Stomach (tissue), 9 donors: Measurements from ENCODE around the gene TRIM62. TPM values are rescaled to one million over a fixed set of nuclear protein-coding genes. Genes with fewer than 3 reads are reported as not detected.

Experiments
- DNase-seq, 2 donors: peaks; one replicate each; pipeline versions ENCODE4 v3.0.0 to v3.0.0-alpha.2; 2013 to 2019
- H3K27ac ChIP-seq, 5 donors: fragments of 200-600 bp in 4 of 5; sonication (generic) in 4 of 5; one replicate each; pipeline ENCODE4 v1.5.1; 2013 to 2019; ENCODE audit warnings: mild to moderate bottlenecking in 1 of 5, moderate library complexity in 1 of 5
- H3K27me3 ChIP-seq, 3 donors: fragments of 200-600 bp; sonication (generic); one replicate each; pipeline ENCODE4 v1.5.1; 2017 to 2019; ENCODE audit warnings: mixed run types in 1 of 3
- H3K36me3 ChIP-seq, 4 donors: fragments of 200-600 bp; sonication (generic); 1 replicate in 3 of 4; 2 replicates in 1 of 4; pipeline ENCODE4 v1.5.1; 2016 to 2019
- H3K4me1 ChIP-seq, 4 donors: fragments of 200-600 bp; sonication (generic); one replicate each; pipeline ENCODE4 v1.5.1; 2016 to 2019
- H3K4me3 ChIP-seq, 4 donors: fragments of 200-600 bp; sonication (generic) in 3 of 4; one replicate each; pipeline ENCODE4 v1.5.1; 2016 to 2019; ENCODE audit warnings: mild to moderate bottlenecking in 1 of 4
- H3K9me3 ChIP-seq, 4 donors: fragments of 200-600 bp; sonication (generic); one replicate each; pipeline ENCODE4 v1.5.1; 2016 to 2019
- CTCF ChIP-seq, 7 experiments: fragments of 450-650 bp in 4 of 7; fragments of 200-600 bp in 3 of 7; sonication (generic) in 3 of 7; IDR thresholded peaks; one replicate each; pipeline ENCODE4 v1.5.1; 2016 to 2019; ENCODE audit warnings: antibody characterized with exemption in 7 of 7, control low read depth in 2 of 7, mild to moderate bottlenecking in 1 of 7
- EP300 ChIP-seq: sonication (generic); formaldehyde crosslinking; IDR thresholded peaks from one replicate; pipeline ENCODE4 v1.6.1; 2017; ENCODE audit warnings: antibody characterized with exemption
- POLR2A ChIP-seq, 4 donors: fragments of 450-650 bp; IDR thresholded peaks; one replicate each; pipeline ENCODE4 v1.6.1; 2016; ENCODE audit warnings: antibody characterized with exemption in 4 of 4, control low read depth in 2 of 4, mild to moderate bottlenecking in 1 of 4, moderate library complexity in 1 of 4
- POLR2AphosphoS5 ChIP-seq, 3 donors: sonication (generic); formaldehyde crosslinking; IDR thresholded peaks; one replicate each; pipeline ENCODE4 v1.6.1; 2016; ENCODE audit warnings: antibody characterized with exemption in 3 of 3
- WGBS, 5 donors: extraction: QIAGEN DNeasy Blood & Tissue Kit in 3 of 5; methylation state at CpG; one replicate each; pipeline versions ENCODE4 v1.1.5 to v1.1.7; 2013 to 2018; 5-methylcytosine and 5-hydroxymethylcytosine counted together
- intact Hi-C: fragments of 100-400 bp; cut with DNase I; formaldehyde crosslinking; loops from one replicate; pipeline ENCODE4 v1.15.1; 2023; ENCODE audit warnings: low total_unique reads
- polyA plus RNA-seq, 3 donors: library from polyadenylated mRNA; stranded (reverse); fragments of 200-250 nt; gene quantifications; one replicate each; pipeline ENCODE4 v1.2.3, GENCODE V29; 2013
- total RNA-seq, 5 donors: library from RNA; depleted of rRNA; stranded (reverse); fragments of >200 nt; gene quantifications; one replicate each; pipeline versions ENCODE4 v1.1.0 to v1.2.3, GENCODE V29; 2014 to 2016
- donor health status: healthy with polysubstance abuse.
- donor health status: Bipolar disorder and iron deficiency.
- donor health status: healthy.

The TRIM62 gene
- total and polyA plus RNA-seq, 8 donors: 0.76 to 18.1 (median 3.1) TPM

- no peak for TF ChIP-seq CTCF (IDR thresholded peaks at IDR 0.05)
- no peak for TF ChIP-seq POLR2AphosphoS5 (IDR thresholded peaks at IDR 0.05)
- TF ChIP-seq POLR2A (IDR thresholded peaks at IDR 0.05): no peak
- TF ChIP-seq EP300: no peak
- WGBS, 5 donors: 77 to 87% (median 85%) methylated on average over 2 of the region's 2 CpGs
- Histone ChIP-seq H3K27ac (no peak overlapping the region), H3K4me1 (peaks cover 7 to 31% (median 16%) of the 10 kb centered on the region in 4 donors), H3K27me3 (no peaks in the 10 kb centered on the region), H3K9me3 (peaks cover 0 to 16% (median 0%) of the 10 kb centered on the region in 4 donors), H3K4me3 (no peak overlapping the region), H3K36me3 (no peaks in the 10 kb centered on the region)
- intact Hi-C loops: no loop called here
- DNase-seq: no peak
Measured at GRCh38 chr1:33224166-33224707, 42.4 kb upstream of the TRIM62 start.

GRCh38 chr1:33222381-33222780, 40.5 kb upstream of the TRIM62 start:
- DNase-seq: no peak
- Histone ChIP-seq H3K9me3 (peaks cover 0 to 16% (median 0%) of the 10 kb centered on the region in 4 donors), H3K27me3 (no peaks in the 10 kb centered on the region), H3K36me3 (no peaks in the 10 kb centered on the region), H3K4me1 (peaks cover 7 to 26% (median 16%) of the 10 kb centered on the region in 4 donors), H3K4me3 (no peak overlapping the region), H3K27ac (no peak overlapping the region)
- intact Hi-C loops: no loop called here
- WGBS, 5 donors: 83 to 100% (median 87%) methylated on average over 1 of the region's 1 CpG
- TF ChIP-seq CTCF (IDR thresholded peaks at IDR 0.05) (no peak), POLR2AphosphoS5 (IDR thresholded peaks at IDR 0.05) (no peak), EP300 (no peak), POLR2A (IDR thresholded peaks at IDR 0.05) (no peak)

GRCh38 chr1:33221385-33221758, 39.5 kb upstream of the TRIM62 start:
- intact Hi-C loops: no loop called here
- WGBS, 5 donors: 31 to 52% (median 42%) methylated on average over 2 of the region's 2 CpGs
- no peak overlapping the region for H3K4me3 ChIP-seq
- H3K9me3 ChIP-seq: peaks cover 0 to 16% (median 0%) of the 10 kb centered on the region in 4 donors
- H3K4me1 ChIP-seq: peaks cover 7 to 26% (median 16%) of the 10 kb centered on the region in 4 donors
- H3K27ac ChIP-seq: no peak overlapping the region
- TF ChIP-seq CTCF (IDR thresholded peaks at IDR 0.05) (no peak), POLR2AphosphoS5 (IDR thresholded peaks at IDR 0.05) (no peak), EP300 (no peak), POLR2A (IDR thresholded peaks at IDR 0.05) (no peak)
- DNase-seq: no peak
- H3K36me3 ChIP-seq: no peaks in the 10 kb centered on the region
- no peaks in the 10 kb centered on the region for H3K27me3 ChIP-seq

GRCh38 chr1:33220676-33221384, 39.0 kb upstream of the TRIM62 start:
- no peak for TF ChIP-seq CTCF (IDR thresholded peaks at IDR 0.05)
- Histone ChIP-seq H3K4me3 (no peak overlapping the region), H3K4me1 (peaks cover 7 to 26% (median 16%) of the 10 kb centered on the region in 4 donors), H3K27ac (no peak overlapping the region), H3K9me3 (peaks cover 0 to 16% (median 0%) of the 10 kb centered on the region in 4 donors), H3K27me3 (no peaks in the 10 kb centered on the region), H3K36me3 (no peaks in the 10 kb centered on the region)
- WGBS, 5 donors: 33 to 61% (median 42%) methylated on average over 12 of the region's 12 CpGs
- DNase-seq: peak; percentile 42 to 65
- intact Hi-C loops: no loop called here
